ENCODE results near the gene ZNF423. TPM values are rescaled to one million over a fixed set of nuclear protein-coding genes. Genes with fewer than 3 reads are reported as not detected.

The ZNF423 gene
- total and polyA plus RNA-seq, 7 donors = 2.3 to 30.7 (median 14.4) TPM

- TF ChIP-seq, protein P1, sequence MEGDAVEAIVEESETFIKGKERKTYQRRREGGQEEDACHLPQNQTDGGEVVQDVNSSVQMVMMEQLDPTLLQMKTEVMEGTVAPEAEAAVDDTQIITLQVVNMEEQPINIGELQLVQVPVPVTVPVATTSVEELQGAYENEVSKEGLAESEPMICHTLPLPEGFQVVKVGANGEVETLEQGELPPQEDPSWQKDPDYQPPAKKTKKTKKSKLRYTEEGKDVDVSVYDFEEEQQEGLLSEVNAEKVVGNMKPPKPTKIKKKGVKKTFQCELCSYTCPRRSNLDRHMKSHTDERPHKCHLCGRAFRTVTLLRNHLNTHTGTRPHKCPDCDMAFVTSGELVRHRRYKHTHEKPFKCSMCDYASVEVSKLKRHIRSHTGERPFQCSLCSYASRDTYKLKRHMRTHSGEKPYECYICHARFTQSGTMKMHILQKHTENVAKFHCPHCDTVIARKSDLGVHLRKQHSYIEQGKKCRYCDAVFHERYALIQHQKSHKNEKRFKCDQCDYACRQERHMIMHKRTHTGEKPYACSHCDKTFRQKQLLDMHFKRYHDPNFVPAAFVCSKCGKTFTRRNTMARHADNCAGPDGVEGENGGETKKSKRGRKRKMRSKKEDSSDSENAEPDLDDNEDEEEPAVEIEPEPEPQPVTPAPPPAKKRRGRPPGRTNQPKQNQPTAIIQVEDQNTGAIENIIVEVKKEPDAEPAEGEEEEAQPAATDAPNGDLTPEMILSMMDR (IDR thresholded peaks at IDR 0.05) = no peak
- intact Hi-C loops (cut with DNase I) = no loop called here
- no peaks in the 10 kb centered on the region for H3K36me3 ChIP-seq (ENCODE audit: insufficient read depth in 1 of 2, low read depth in 1 of 2)
- 92 to 99% (median 97%) methylated on average over 3 of the region's 3 CpGs for WGBS, 3 donors
- peaks cover 10% of the 10 kb centered on the region for H3K4me1 ChIP-seq
- H3K9me3 ChIP-seq = no peaks in the 10 kb centered on the region
- no peak overlapping the region for H3K27ac ChIP-seq
- ATAC-seq (peak in 1 of 4 donors; percentile 37), DNase-seq (no peak)
- no peaks in the 10 kb centered on the region for H3K27me3 ChIP-seq (ENCODE audit: insufficient read depth in 3 of 3, low read length in 2 of 3)
- H3K4me3 ChIP-seq = no peak overlapping the region
Measured at GRCh38 chr16:49747654-49748053, 108.3 kb downstream of the ZNF423 start.

DNA sequence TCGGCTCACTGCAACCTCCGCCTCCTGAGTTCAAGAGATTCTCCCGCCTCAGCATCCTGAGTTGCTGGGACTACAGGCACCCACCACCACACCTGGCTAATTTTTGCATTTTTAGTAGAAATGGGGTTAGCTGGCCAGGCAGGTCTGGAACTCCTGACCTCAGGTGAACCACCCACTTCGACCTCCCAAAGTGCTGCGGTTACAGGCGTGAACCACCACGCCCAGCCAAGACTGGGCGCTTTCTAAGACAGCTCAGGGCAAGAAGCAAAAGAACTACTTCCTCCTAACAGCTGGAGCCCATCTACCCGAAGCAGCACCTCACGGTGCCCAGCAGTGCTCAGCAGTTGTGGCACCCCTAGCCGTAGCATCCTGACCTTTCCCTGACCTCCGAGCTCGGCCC is 109.4 kb downstream of the ZNF423 start:
- ATAC-seq (no peak), DNase-seq (no peak)
- intact Hi-C loops (cut with DNase I) = no loop called here
- Histone ChIP-seq H3K4me3 (no peak overlapping the region), H3K9me3 (no peaks in the 10 kb centered on the region), H3K36me3 (ENCODE audit: insufficient read depth in 1 of 2, low read depth in 1 of 2) (no peaks in the 10 kb centered on the region), H3K4me1 (peaks cover 10% of the 10 kb centered on the region), H3K27ac (no peak overlapping the region), H3K27me3 (ENCODE audit: insufficient read depth in 3 of 3, low read length in 2 of 3) (no peaks in the 10 kb centered on the region)
- TF ChIP-seq, protein P1 (IDR thresholded peaks at IDR 0.05) = no peak
- WGBS, 3 donors = 94 to 97% (median 96%) methylated on average over 13 of the region's 13 CpGs

GRCh38 chr16:49745311-49745747 is 110.6 kb downstream of the ZNF423 start:
- Histone ChIP-seq H3K9me3 (no peaks in the 10 kb centered on the region), H3K27ac (no peak overlapping the region), H3K4me1 (peaks cover 8% of the 10 kb centered on the region), H3K27me3 (ENCODE audit: insufficient read depth in 3 of 3, low read length in 2 of 3) (no peaks in the 10 kb centered on the region), H3K4me3 (no peak overlapping the region), H3K36me3 (ENCODE audit: insufficient read depth in 1 of 2, low read depth in 1 of 2) (no peaks in the 10 kb centered on the region)
- WGBS, 3 donors = 92 to 93% (median 92%) methylated on average over 11 of the region's 11 CpGs
- TF ChIP-seq, protein P1 (IDR thresholded peaks at IDR 0.05) = no peak
- no peak for DNase-seq
- no peak for ATAC-seq
- intact Hi-C loops (cut with DNase I) = no loop called here

GRCh38 chr16:49744244-49745220 is 111.4 kb downstream of the ZNF423 start:
- H3K36me3 ChIP-seq (ENCODE audit: insufficient read depth in 1 of 2, low read depth in 1 of 2) = no peaks in the 10 kb centered on the region
- WGBS, 3 donors = 89 to 93% (median 91%) methylated on average over 19 of the region's 19 CpGs
- no peak overlapping the region for H3K27ac ChIP-seq
- DNase-seq (no peak), ATAC-seq (no peak)
- intact Hi-C loops (cut with DNase I) = no loop called here
- H3K4me3 ChIP-seq = no peak overlapping the region
- H3K9me3 ChIP-seq = no peaks in the 10 kb centered on the region
- no peaks in the 10 kb centered on the region for H3K27me3 ChIP-seq (ENCODE audit: insufficient read depth in 3 of 3, low read length in 2 of 3)
- H3K4me1 ChIP-seq = peaks cover 6% of the 10 kb centered on the region
- TF ChIP-seq, protein P1 (IDR thresholded peaks at IDR 0.05) = no peak

Data from psoas muscle (tissue), 8 donors.